Thyroid gland (tissue), 4 donors: ENCODE data around the gene CYBA.

Source experiments
- CTCF ChIP-seq, 6 experiments: fragments of 200-600 bp in 3 of 6; fragments of 450-650 bp in 3 of 6; sonication (generic) in 3 of 6; IDR thresholded peaks; one replicate each; pipeline ENCODE4 v1.5.1; 2016 to 2019; ENCODE audit warnings: antibody characterized with exemption in 6 of 6, mild to moderate bottlenecking in 2 of 6, inconsistent platforms in 1 of 6, moderate library complexity in 1 of 6
- POLR2A ChIP-seq, 2 donors: fragments of 450-650 bp; IDR thresholded peaks; one replicate each; pipeline ENCODE4 v1.6.1; 2017; ENCODE audit warnings: antibody characterized with exemption in 2 of 2, mild to moderate bottlenecking in 2 of 2, moderate library complexity in 1 of 2

- peak in 1 of 2 donors; percentile 2 for TF ChIP-seq POLR2A (IDR thresholded peaks at IDR 0.05)
- no peak for TF ChIP-seq CTCF (IDR thresholded peaks at IDR 0.05)
Measured at GRCh38 chr16:88651276-88651988, 579 bp upstream of the CYBA start.
